NCI-H69 (cell line): ENCODE results near the gene CCDC190.
"Not testable (repeated sequence)": the region's sequence is repeated elsewhere in the genome, so short reads cannot be mapped to it uniquely, and the experiment has no call there.

Experiments used
- DNase-seq: peaks from one replicate; lab custom pipeline; 2025; lab: John Stamatoyannopoulos, UW

The CCDC190 gene

GRCh38 chr1:162832470-162832869 is 28.5 kb downstream of the CCDC190 start:
- DNase-seq, result no peak

GRCh38 chr1:162829268-162829667 is 31.7 kb downstream of the CCDC190 start:
- DNase-seq, result no peak

- no peak for DNase-seq
Observed at GRCh38 chr1:162823771-162824525, 37.0 kb downstream of the CCDC190 start.

- no peak for DNase-seq
Observed at GRCh38 chr1:162823231-162823630, 37.7 kb downstream of the CCDC190 start.

GRCh38 chr1:162822391-162823200 is 38.4 kb downstream of the CCDC190 start:
- peak; percentile 86 for DNase-seq

GRCh38 chr1:162818666-162819065 is 42.3 kb downstream of the CCDC190 start:
- not testable (repeated sequence) for DNase-seq

- not testable (repeated sequence) for DNase-seq
Observed at GRCh38 chr1:162818136-162818535, 42.8 kb downstream of the CCDC190 start.

GRCh38 chr1:162812357-162812756 is 48.6 kb downstream of the CCDC190 start:
- not testable (repeated sequence) for DNase-seq

GRCh38 chr1:162807503-162807902 is 53.5 kb downstream of the CCDC190 start:
- DNase-seq, result not testable (repeated sequence)
